Limb (tissue), 2 donors: ENCODE data around the gene UBL3.

Experiments used
- DNase-seq, 2 donors: peaks; one replicate each; pipeline ENCODE4 v3.0.0-alpha.2; 2016; ENCODE audit errors: extremely low spot score in 2 of 2

The UBL3 gene

DNA sequence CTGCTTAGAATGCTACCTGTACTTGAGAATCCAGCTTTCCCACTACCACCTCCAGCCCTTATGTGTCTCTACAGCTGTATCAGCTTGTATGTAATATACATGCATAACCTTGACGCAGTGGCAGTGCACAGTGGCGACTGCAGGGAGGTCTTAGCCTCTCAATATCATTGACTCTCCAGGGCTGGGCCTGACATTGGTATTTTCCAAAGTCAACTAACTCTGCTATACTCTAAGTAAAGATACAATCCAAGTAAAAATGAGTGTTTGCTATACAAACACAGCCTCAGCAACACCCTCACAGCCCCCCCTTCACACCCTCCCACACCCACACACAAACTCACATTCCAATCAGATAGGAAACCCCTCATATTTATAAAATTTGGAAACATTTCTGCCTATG is 6.7 kb upstream of the UBL3 start:
- DNase-seq = no peak

DNA sequence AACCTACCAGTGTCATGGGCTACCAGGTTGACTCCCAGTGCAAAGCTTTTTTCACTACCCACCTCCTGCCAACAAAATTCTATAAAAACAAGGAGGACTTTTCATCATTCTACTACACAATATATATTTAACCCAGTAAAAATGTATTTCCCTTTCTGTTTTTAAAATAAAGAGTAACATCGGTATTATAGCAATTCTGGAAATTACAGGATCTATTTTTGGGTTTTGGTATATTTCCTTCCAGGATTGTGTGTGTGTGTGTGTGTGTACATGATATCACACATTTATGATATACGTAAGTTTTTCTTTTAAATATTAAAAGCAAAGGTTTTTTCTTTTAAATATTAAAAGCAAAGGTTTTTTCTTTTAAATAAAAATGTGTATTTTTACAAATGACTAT is 6.0 kb upstream of the UBL3 start:
- DNase-seq = no peak

GRCh38 chr13:29855784-29856183 is 5.4 kb upstream of the UBL3 start:
- no peak for DNase-seq

GRCh38 chr13:29855009-29855408 is 4.6 kb upstream of the UBL3 start:
- no peak for DNase-seq

DNA sequence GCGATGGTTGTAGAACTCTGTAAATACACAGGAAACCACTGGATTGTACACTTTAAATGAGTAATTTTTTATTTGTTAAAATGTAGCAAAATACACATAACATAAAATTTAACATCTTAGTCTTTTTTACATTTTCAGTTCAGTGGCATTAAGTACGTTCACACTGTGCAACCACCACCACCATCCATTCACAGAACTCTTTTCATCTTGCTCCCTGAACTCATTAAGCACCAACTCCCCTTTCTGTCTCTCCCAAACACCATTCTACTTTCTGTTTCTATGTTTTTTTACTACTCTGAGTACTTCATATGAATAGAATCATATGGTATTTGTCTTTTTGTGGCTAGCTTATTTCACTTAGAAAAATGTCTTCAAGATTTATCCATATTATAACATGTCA is 2.7 kb upstream of the UBL3 start:
- DNase-seq = no peak

- no peak for DNase-seq
These were observed 2.1 kb upstream of the UBL3 start for GRCh38 chr13:29852472-29853054.

DNA sequence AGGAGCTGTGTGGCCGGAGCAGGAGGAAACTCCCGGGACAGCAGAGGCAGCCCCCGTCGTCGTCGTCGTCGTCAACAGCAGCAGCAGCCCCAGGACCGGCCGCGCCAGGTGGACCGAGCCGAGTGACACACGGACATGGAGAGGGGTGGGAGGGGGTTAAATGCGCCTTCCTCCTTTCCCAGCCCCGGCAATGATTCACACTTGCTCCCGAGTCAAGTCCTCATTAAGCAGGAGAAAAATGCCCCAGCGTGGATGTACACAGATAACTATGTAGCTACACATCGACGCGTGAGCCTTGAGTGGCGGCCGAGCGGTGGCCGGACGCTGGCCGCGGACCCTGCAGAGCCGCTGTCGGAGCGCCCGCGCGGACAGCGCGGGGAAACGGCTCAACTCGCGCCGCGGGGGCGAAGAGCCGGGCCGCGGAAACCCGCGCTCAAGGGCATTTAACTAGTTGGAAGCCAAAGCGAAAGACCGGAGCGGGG is 645 bp downstream of the UBL3 start:
- peak in 1 of 2 donors; percentile 77 for DNase-seq

DNA sequence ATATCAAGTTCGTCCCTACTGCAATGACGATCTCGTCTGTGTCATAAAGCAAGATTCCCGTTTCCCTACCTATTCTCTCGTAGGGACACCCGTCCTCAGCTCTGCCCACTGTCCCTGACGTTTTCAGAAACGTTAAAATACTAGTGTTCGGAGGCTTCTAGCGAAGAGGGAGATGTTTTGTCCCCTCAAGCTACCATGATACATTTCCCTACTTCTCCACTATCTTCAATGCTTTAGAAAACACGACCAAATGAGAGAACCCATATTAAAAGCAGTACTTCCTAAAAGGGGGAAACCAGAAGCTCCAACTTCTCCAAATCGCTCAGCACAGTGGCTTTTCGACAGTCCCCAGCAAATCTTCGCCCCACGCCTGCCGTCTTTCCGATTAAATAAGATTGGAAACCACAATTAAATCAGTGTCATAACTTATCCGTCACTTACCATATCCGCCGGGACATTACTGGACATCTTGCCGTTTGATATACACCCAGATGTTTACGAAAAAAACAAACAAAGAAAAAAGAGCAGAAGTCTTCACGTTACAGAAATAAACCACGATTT is 1.3 kb downstream of the UBL3 start:
- DNase-seq = peak in 1 of 2 donors; percentile 39

DNA sequence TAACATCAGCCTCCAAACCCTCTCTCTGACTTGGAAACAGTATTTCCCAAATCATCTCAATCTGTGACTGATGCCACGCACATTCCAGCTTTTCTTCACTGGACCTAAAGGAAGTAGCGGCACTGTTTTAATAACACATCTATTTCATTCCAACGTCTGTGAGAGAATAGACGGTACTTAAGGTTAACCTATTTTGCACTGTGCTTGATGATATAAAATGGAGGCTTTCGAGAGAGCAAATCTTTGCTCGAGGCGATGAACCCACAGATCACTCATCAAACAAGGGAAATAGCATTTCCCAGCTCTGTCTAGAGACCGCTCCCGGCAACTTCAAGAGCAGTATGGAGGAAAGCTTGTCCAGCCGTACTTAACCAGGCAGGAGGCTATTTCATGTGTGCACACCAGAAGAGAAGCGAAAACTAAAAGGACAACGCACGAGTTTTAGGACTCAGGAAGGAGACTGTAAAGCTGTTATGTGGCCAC is 2.9 kb downstream of the UBL3 start:
- peak in 1 of 2 donors; percentile 50 for DNase-seq

- no peak for DNase-seq
These were observed 3.8 kb downstream of the UBL3 start for GRCh38 chr13:29846475-29847256.

- no peak for DNase-seq
These were observed 4.9 kb downstream of the UBL3 start for GRCh38 chr13:29845440-29846056.

DNA sequence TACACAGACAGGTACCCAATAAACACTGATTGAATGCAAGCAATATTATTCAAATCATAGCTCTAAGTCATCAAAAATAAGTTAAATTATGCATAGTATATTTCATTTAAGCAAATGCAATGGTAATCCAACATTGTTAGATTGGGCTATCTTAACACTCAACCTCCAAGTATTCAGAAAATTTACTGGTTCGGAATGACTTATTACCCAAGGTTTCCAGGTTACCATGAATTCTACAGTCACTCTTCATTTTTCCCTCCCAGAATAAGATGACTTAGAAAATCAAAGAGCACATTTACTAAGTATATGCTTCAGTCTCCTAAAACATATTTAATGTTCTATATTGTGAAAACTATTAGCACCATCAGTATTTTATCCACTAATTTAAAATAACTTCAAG is 6.0 kb downstream of the UBL3 start:
- DNase-seq = no peak

DNA sequence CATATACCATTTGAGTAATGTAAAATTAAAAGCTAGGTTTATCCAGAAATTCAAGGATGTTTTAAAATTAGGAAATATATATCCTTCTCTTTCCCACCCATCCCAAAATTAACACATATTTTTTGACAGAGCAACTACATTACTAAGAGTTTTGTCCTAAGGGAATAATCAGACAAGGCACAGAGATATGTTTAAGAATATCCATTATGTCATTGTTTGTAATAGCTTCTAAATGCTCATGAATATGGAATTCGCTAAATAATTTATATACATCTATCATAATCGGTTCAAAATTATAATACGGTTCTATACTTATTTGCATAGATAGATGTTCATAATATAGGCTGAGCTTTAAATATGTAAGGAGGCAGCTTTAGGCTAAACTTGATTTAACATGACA is 9.8 kb downstream of the UBL3 start:
- no peak for DNase-seq

GRCh38 chr13:29835280-29836061 is 14.9 kb downstream of the UBL3 start:
- no peak for DNase-seq

GRCh38 chr13:29832761-29833298 is 17.6 kb downstream of the UBL3 start:
- DNase-seq = no peak

DNA sequence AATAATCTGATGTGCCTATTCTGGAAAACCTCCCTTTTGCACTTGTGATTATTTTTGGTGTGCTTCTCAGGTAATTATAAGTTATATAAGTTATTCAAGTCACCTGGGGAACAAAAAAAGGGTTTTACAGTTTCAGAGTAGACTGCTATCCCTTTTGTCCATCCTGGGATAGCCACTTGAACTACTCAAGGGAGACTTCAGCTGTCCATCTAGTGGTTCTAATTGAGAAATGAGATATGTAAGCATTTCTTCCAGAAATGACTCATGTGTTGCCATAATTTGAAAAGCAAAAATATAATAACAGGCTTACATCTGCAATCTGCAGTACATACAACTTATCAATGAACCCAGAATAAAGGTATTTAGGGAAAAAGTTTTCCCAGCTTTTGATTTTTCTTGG is 20.4 kb downstream of the UBL3 start:
- no peak for DNase-seq

DNA sequence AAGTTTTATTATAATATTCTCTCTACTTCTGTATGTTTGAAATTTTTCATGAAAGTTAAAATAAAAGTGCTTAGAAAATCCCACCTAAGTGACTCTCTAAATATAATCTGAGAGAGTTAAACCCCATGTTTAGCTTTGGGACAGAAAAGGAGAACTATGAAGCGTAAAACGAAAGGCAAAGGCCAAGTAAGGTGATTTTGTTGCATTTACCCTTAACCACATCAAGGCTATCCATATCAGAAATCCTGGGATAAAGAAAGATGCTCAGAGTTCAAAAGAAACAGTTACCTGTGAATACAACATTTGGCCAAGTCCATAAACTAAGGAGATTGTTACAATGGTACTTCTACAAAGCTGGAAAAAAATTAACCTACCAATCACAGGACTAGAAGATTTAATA is 31.3 kb downstream of the UBL3 start:
- no peak for DNase-seq

GRCh38 chr13:29817604-29818378 is 32.6 kb downstream of the UBL3 start:
- no peak for DNase-seq

DNA sequence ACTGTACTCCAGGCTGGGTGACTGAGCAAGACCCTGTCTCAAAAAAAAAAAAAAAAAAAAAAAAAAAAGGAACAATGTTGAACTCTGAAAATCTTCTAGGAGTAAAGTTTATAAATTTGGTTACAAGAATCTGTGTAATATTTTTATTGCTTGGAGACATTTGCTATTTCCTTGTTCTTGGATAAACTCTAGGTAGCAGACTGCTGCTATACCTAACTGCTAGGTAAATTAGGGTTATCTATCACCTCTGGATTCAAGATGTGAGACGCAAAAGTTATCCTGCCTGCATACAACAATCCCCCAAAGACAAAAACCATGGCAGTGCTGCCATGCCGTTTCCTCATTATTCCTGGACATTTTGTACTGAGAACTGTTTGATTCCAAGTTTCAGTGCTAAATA is 33.7 kb downstream of the UBL3 start:
- no peak for DNase-seq

GRCh38 chr13:29815336-29815735 is 35.1 kb downstream of the UBL3 start:
- no peak for DNase-seq
